IMR-90 (cell line): ENCODE data around the gene CIITA. TPM values are rescaled to one million over a fixed set of nuclear protein-coding genes. Genes with fewer than 3 reads are reported as not detected.

Experiments
- ATAC-seq: fragments of 200-7000 bp; cut with Tn5 transposase; 2 replicates; pipeline ENCODE4 v1.9.1; 2020; ENCODE audit warnings: low read depth, mild to moderate bottlenecking, moderate library complexity
- BruUV-seq: library from RNA; stranded (reverse); fragments of 400-500 nt; replicated peaks from 2 replicates; lab custom pipeline; 2021; lab: Mats Ljungman, UMichigan
- CTCF ChIA-PET: fragments of 300-600 bp; formaldehyde crosslinking; extraction: SDS; loops from one replicate; lab custom pipeline; 2021; ENCODE audit warnings: antibody characterized with exemption; lab: Yijun Ruan, JAX
- POLR2A ChIA-PET: fragments of 300-600 bp; sonication (Branson Sonifier 250); formaldehyde crosslinking; loops from one replicate; lab custom pipeline; 2022; ENCODE audit warnings: antibody characterized with exemption; ENCODE audit not compliant: unreplicated experiment; lab: Charles Lee
- DNase-seq: peaks from one replicate; pipeline ENCODE4 v3.0.0; 2013
- H2AFZ ChIP-seq: replicated peaks from 2 replicates; pipeline ENCODE3; 2013; ENCODE audit warnings: low read length, mild to moderate bottlenecking; ENCODE audit not compliant: poor library complexity
- H2AK5ac ChIP-seq: 2 replicates; pipeline ENCODE4 v1.6.1; 2013; ENCODE audit warnings: low read depth, low read length, inconsistent platforms
- H2AK9ac ChIP-seq: replicated peaks from 2 replicates; pipeline ENCODE3; 2013; ENCODE audit warnings: mild to moderate bottlenecking, low read depth, low read length, moderate library complexity; ENCODE audit not compliant: poor library complexity
- H2BK120ac ChIP-seq: 2 replicates; pipeline ENCODE4 v1.6.1; 2013; ENCODE audit warnings: low read depth, low read length, inconsistent platforms
- H2BK15ac ChIP-seq: 3 replicates; pipeline ENCODE4 v1.6.1; 2013; ENCODE audit warnings: low read depth, low read length, inconsistent platforms
- H2BK20ac ChIP-seq: 2 replicates; pipeline ENCODE4 v1.6.1; 2013; ENCODE audit warnings: low read depth, mild to moderate bottlenecking, inconsistent platforms, low read length, moderate library complexity
- H2BK5ac ChIP-seq: 2 replicates; pipeline ENCODE4 v1.6.1; 2013; ENCODE audit warnings: mild to moderate bottlenecking, low read depth, low read length, inconsistent platforms; ENCODE audit not compliant: poor library complexity, severe bottlenecking
- H3K14ac ChIP-seq: replicated peaks from 2 replicates; pipeline ENCODE4 v1.6.1; 2013; ENCODE audit warnings: low read depth, low read length, inconsistent platforms
- H3K18ac ChIP-seq: 2 replicates; pipeline ENCODE4 v1.6.1; 2013; ENCODE audit warnings: low read depth, low read length, control low read depth
- H3K23ac ChIP-seq: 2 replicates; pipeline ENCODE4 v1.6.1; 2013; ENCODE audit warnings: low read depth, low read length, inconsistent platforms
- H3K27ac ChIP-seq: 2 replicates; pipeline ENCODE4 v1.5.1; 2013; ENCODE audit warnings: mild to moderate bottlenecking, control low read depth, low read length; ENCODE audit not compliant: insufficient read depth
- H3K27me3 ChIP-seq: 2 replicates; pipeline ENCODE4 v1.6.1; 2013; ENCODE audit warnings: low read length; ENCODE audit not compliant: control insufficient read depth, insufficient read depth
- H3K36me3 ChIP-seq: 2 replicates; pipeline ENCODE4 v1.6.1; 2013; ENCODE audit warnings: low read length, mixed read lengths; ENCODE audit not compliant: control insufficient read depth, insufficient read depth
- H3K4ac ChIP-seq: 2 replicates; pipeline ENCODE4 v1.6.1; 2013; ENCODE audit warnings: low read depth, low read length, inconsistent platforms
- H3K4me1 ChIP-seq: 2 replicates; pipeline ENCODE4 v1.6.1; 2013; ENCODE audit warnings: low read length, mixed read lengths; ENCODE audit not compliant: control insufficient read depth, insufficient read depth
- H3K4me2 ChIP-seq: 2 replicates; pipeline ENCODE4 v1.6.1; 2013; ENCODE audit warnings: low read depth, mild to moderate bottlenecking, control low read depth, low read length, moderate library complexity
- H3K4me3 ChIP-seq: 2 replicates; pipeline ENCODE4 v1.5.1; 2013; ENCODE audit warnings: low read depth, mild to moderate bottlenecking, control low read depth, low read length, moderate library complexity; ENCODE audit not compliant: insufficient read depth
- H3K56ac ChIP-seq: 2 replicates; pipeline ENCODE4 v1.6.1; 2013; ENCODE audit warnings: low read length, inconsistent platforms; ENCODE audit not compliant: insufficient read depth; ENCODE audit errors: extremely low read depth
- H3K79me1 ChIP-seq, 2 experiments: 2 replicates each; pipeline ENCODE4 v1.6.1; 2013; ENCODE audit warnings: low read length in 2 of 2, inconsistent platforms in 1 of 2, low read depth in 1 of 2
- H3K9ac ChIP-seq: 2 replicates; pipeline ENCODE4 v1.6.1; 2013; ENCODE audit warnings: low read depth, low read length, control low read depth
- H3K9me1 ChIP-seq: 2 replicates; pipeline ENCODE4 v1.6.1; 2013; ENCODE audit warnings: low read length, inconsistent platforms; ENCODE audit not compliant: insufficient read depth
- H3K9me3 ChIP-seq: 2 replicates; pipeline ENCODE4 v1.6.1; 2013; ENCODE audit warnings: low read length; ENCODE audit not compliant: control insufficient read depth, insufficient read depth
- H4K20me1 ChIP-seq: 2 replicates; pipeline ENCODE4 v1.6.1; 2013; ENCODE audit warnings: low read length, inconsistent platforms; ENCODE audit not compliant: insufficient read depth
- H4K5ac ChIP-seq: 2 replicates; pipeline ENCODE4 v1.6.1; 2013; ENCODE audit warnings: mild to moderate bottlenecking, low read depth, low read length, control low read depth
- H4K8ac ChIP-seq, 2 experiments: 2 replicates each; pipeline ENCODE4 v1.6.1; 2013; ENCODE audit warnings: low read depth in 2 of 2, low read length in 2 of 2, control low read depth in 1 of 2, inconsistent platforms in 1 of 2
- H4K91ac ChIP-seq: 2 replicates; pipeline ENCODE4 v1.6.1; 2013; ENCODE audit warnings: low read depth, low read length, inconsistent platforms; ENCODE audit not compliant: insufficient read depth
- ELK1 ChIP-seq: fragments of 150-350 bp; IDR thresholded peaks from 2 replicates; pipeline ENCODE4 v1.6.1; 2016; ENCODE audit warnings: low read depth, mild to moderate bottlenecking, low read length, moderate library complexity, borderline replicate concordance
- MAFK ChIP-seq: IDR thresholded peaks from 2 replicates; pipeline ENCODE4 v1.6.1; 2012; ENCODE audit warnings: low read depth, low read length, improper control_type of control experiment
- MAZ ChIP-seq: IDR thresholded peaks from 2 replicates; pipeline ENCODE4 v1.6.1; 2012; ENCODE audit warnings: low read depth, mild to moderate bottlenecking, low read length, improper control_type of control experiment, moderate library complexity, borderline replicate concordance
- MXI1 ChIP-seq: IDR thresholded peaks from 2 replicates; pipeline ENCODE4 v1.6.1; 2012; ENCODE audit warnings: low read depth, mild to moderate bottlenecking, low read length, moderate library complexity, borderline replicate concordance
- POLR2A ChIP-seq: IDR thresholded peaks from 2 replicates; pipeline ENCODE4 v1.6.1; 2012; ENCODE audit warnings: mild to moderate bottlenecking, low read depth, low read length
- RAD21 ChIP-seq: IDR thresholded peaks from 2 replicates; pipeline ENCODE4 v1.6.1; 2012; ENCODE audit warnings: low read length, improper control_type of control experiment
- RCOR1 ChIP-seq: IDR thresholded peaks from 2 replicates; pipeline ENCODE4 v1.6.1; 2012; ENCODE audit warnings: mild to moderate bottlenecking, low read length, improper control_type of control experiment; ENCODE audit not compliant: insufficient replicate concordance
- RFX5 ChIP-seq: IDR thresholded peaks from 2 replicates; pipeline ENCODE4 v1.8.0; 2012; ENCODE audit warnings: low read depth, mild to moderate bottlenecking, low read length, moderate library complexity
- SMC3 ChIP-seq: fragments of 150-350 bp; IDR thresholded peaks from 2 replicates; pipeline ENCODE4 v1.6.1; 2016; ENCODE audit warnings: low read depth, mild to moderate bottlenecking, antibody characterized with exemption, low read length, moderate library complexity
- WGBS, 2 experiments: methylation state at CpG; one replicate each; pipeline versions ENCODE4 v1.1.5 to v1.1.7; 2013; ENCODE audit warnings: missing lambda C conversion rate in 2 of 2; ENCODE audit not compliant: insufficient read length in 1 of 2; ENCODE audit errors: extremely low coverage in 2 of 2; 5-methylcytosine and 5-hydroxymethylcytosine counted together
- dilution Hi-C: fragments of 300-500 bp; cut with HindIII; formaldehyde crosslinking; loops from one replicate; pipeline ENCODE4 v1.14.3; 2018; ENCODE audit warnings: low sequenced_read_pairs; ENCODE audit not compliant: unreplicated experiment
- in situ Hi-C: fragments of 300-500 bp; cut with MboI; formaldehyde crosslinking; loops from 3 replicates; pipeline ENCODE4 v1.14.3; 2019; ENCODE audit warnings: low sequenced_read_pairs, inconsistent platforms, mixed read lengths
- intact Hi-C: fragments of 100-400 bp; cut with micrococcal nuclease; formaldehyde crosslinking; loops from 2 replicates; pipeline ENCODE4 v1.10.0; 2022
- polyA plus RNA-seq, 3 experiments: library from polyadenylated mRNA; depleted of rRNA; stranded (reverse); fragments of >200 nt; gene quantifications; 2 replicates each; pipeline ENCODE4 v1.2.3, GENCODE V29; 2012; ENCODE audit warnings: low replicate concordance in 1 of 3
- total RNA-seq: library from RNA; depleted of rRNA; stranded (reverse); fragments of >200 nt; gene quantifications from 2 replicates; pipeline ENCODE4 v1.2.3, GENCODE V29; 2012

Gene CIITA
- total and polyA plus RNA-seq, 2 of the 4 experiments (the other 2 are of a cell fraction), result 0.10 TPM; not detected in 1

GRCh38 chr16:10957771-10958482 lies 80.9 kb downstream of the CIITA start:
- H3K4me3 ChIP-seq, result no peak overlapping the region
- H3K4me2 ChIP-seq, result no peak overlapping the region
- no peaks in the 10 kb centered on the region for H3K9me3 ChIP-seq
- H3K4me1 ChIP-seq, result peaks cover 31% of the 10 kb centered on the region
- H3K18ac ChIP-seq, result peak overlapping the region; percentile 50
- no peak overlapping the region for H3K23ac ChIP-seq
- peak overlapping the region; percentile 10 for H2BK120ac ChIP-seq
- H3K36me3 ChIP-seq, result peaks cover 6% of the 10 kb centered on the region
- CTCF ChIA-PET, result interaction anchor here (1.0 kb wide), 1 partner anchor 1110 kb away, joined by 3 read pairs; no protein-coding TSS in a partner anchor
- peak overlapping the region; percentile 58 for H4K5ac ChIP-seq
- peak overlapping the region; percentile 7; the same call in 1 of the 2 replicates for H3K27ac ChIP-seq
- H2AK5ac ChIP-seq, result peak overlapping the region; percentile 80; the same call in 1 of the 2 replicates
- peak overlapping the region; percentile 63; the same call in 1 of the 2 replicates for H3K4ac ChIP-seq
- H2AFZ ChIP-seq, result no peak overlapping the region
- H3K14ac ChIP-seq, result peak overlapping the region; percentile 55
- H3K56ac ChIP-seq, result no peak overlapping the region
- intact Hi-C loops, result no loop called here
- in situ Hi-C loops, result loop anchor here (25.0 kb wide), 2 partner anchors 579 to 854 kb away; a partner anchor contains a TSS
- no TSS peak for BruUV-seq
- H3K9ac ChIP-seq, result no peak overlapping the region
- WGBS, 2 experiments, result no CpG with 5 or more reads among the region's 6 CpGs
- H3K27me3 ChIP-seq, result no peaks in the 10 kb centered on the region
- DNase-seq (peak; percentile 59), ATAC-seq (no peak)
- peak overlapping the region; percentile 8; the same call in 1 of the 2 replicates for H2BK20ac ChIP-seq
- H4K20me1 ChIP-seq, result peaks cover 11% of the 10 kb centered on the region
- H3K9me1 ChIP-seq, result peaks cover 24% of the 10 kb centered on the region
- dilution Hi-C loops, result no loop called here
- H2AK9ac ChIP-seq, result no peak overlapping the region
- TF ChIP-seq POLR2A (no peak), RFX5 (no peak), MAZ (no peak), MXI1 (no peak), RAD21 (no peak), ELK1 (no peak), SMC3 (no peak), MAFK (no peak), RCOR1 (no peak)
- peak overlapping the region; percentile 7 for H2BK5ac ChIP-seq
- POLR2A ChIA-PET, result no interaction called here
- peak overlapping the region; percentile 32; the same call in 1 of the 2 replicates for H4K91ac ChIP-seq
- H4K8ac ChIP-seq, result peak overlapping the region in 1 of 2 experiments; percentile 14; a peak in 1 of 4 replicates
- H3K79me1 ChIP-seq, result peaks cover 20 to 77% of the 10 kb centered on the region in 2 experiments
- peak overlapping the region; percentile 30; the same call in 1 of the 3 replicates for H2BK15ac ChIP-seq
